HG03095 (cell line): ENCODE data around the gene INPP5F.
"Not testable (repeated sequence)": the region's sequence is repeated elsewhere in the genome, so short reads cannot be mapped to it uniquely, and the experiment has no call there.

Source experiments
- ATAC-seq: cut with Tn5 transposase; IDR thresholded peaks from one replicate; pipeline ENCODE4 v1.9.1; 2021; ENCODE audit warnings: moderate library complexity; ENCODE audit not compliant: unreplicated experiment

INPP5F gene

GRCh38 chr10:119860866-119861607, 135.2 kb downstream of the INPP5F start:
- ATAC-seq = no peak

GRCh38 chr10:119862524-119862923, 136.7 kb downstream of the INPP5F start:
- ATAC-seq = no peak

- ATAC-seq = no peak
Measured at GRCh38 chr10:119863951-119864565, 138.2 kb downstream of the INPP5F start.

- no peak for ATAC-seq
Measured at GRCh38 chr10:119865699-119866240, 139.9 kb downstream of the INPP5F start.

GRCh38 chr10:119867317-119867716, 141.5 kb downstream of the INPP5F start:
- ATAC-seq = no peak

- ATAC-seq = not testable (repeated sequence)
Measured at GRCh38 chr10:119869398-119869797, 143.5 kb downstream of the INPP5F start.

GRCh38 chr10:119871881-119872609, 146.2 kb downstream of the INPP5F start:
- ATAC-seq = peak; percentile 27

GRCh38 chr10:119872610-119872859, 146.7 kb downstream of the INPP5F start, which contains the start of gene MCMBP:
Gene MCMBP (minus strand): TSS chr10:119872843. CDS start chr10:119872584, 259 bp downstream.
- no peak for ATAC-seq

GRCh38 chr10:119872860-119873681, 147.2 kb downstream of the INPP5F start:
- ATAC-seq = peak; percentile 85

- ATAC-seq = no peak
Measured at GRCh38 chr10:119878524-119878923, 152.7 kb downstream of the INPP5F start.
